ENCODE measurements around the gene GPR42. TPM values are rescaled to one million over a fixed set of nuclear protein-coding genes. Genes with fewer than 3 reads are reported as not detected.

GPR42 gene
- polyA plus RNA-seq, 1 experiment, result not detected

GRCh38 chr19:35349614-35350521, 21.0 kb upstream of the GPR42 start:
- H3K9me3 ChIP-seq (ENCODE audit: control insufficient read depth, insufficient read depth, low read length), result no peaks in the 10 kb centered on the region
- H3K4me3 ChIP-seq (ENCODE audit: low read depth, low read length), result no peak overlapping the region
- no peak for DNase-seq (ENCODE audit: low read depth, low spot score)
- no peak for TF ChIP-seq CTCF (IDR thresholded peaks at IDR 0.05; ENCODE audit: low read depth, low read length)
- peaks cover 12% of the 10 kb centered on the region for H3K27me3 ChIP-seq (ENCODE audit: control insufficient read depth, insufficient read depth, low read length)
- POLR2A ChIA-PET, result no interaction called here
- H3K27ac ChIP-seq (ENCODE audit: low read depth, low read length), result no peak overlapping the region
- CTCF ChIA-PET, result interaction anchor here (1.2 kb wide), 1 partner anchor 118 kb away, joined by 3 read pairs; no protein-coding TSS in a partner anchor

- no peak overlapping the region for H3K4me3 ChIP-seq (ENCODE audit: low read depth, low read length)
- peaks cover 12% of the 10 kb centered on the region for H3K27me3 ChIP-seq (ENCODE audit: control insufficient read depth, insufficient read depth, low read length)
- DNase-seq (ENCODE audit: low read depth, low spot score), result no peak
- no peaks in the 10 kb centered on the region for H3K9me3 ChIP-seq (ENCODE audit: control insufficient read depth, insufficient read depth, low read length)
- TF ChIP-seq CTCF (IDR thresholded peaks at IDR 0.05; ENCODE audit: low read depth, low read length), result no peak
- H3K27ac ChIP-seq (ENCODE audit: low read depth, low read length), result no peak overlapping the region
- POLR2A ChIA-PET, result no interaction called here
- CTCF ChIA-PET, result interaction anchor here (1.2 kb wide), 1 partner anchor 117 kb away, joined by 3 read pairs; no protein-coding TSS in a partner anchor
Observed at GRCh38 chr19:35350591-35350990, 20.3 kb upstream of the GPR42 start.

DNA sequence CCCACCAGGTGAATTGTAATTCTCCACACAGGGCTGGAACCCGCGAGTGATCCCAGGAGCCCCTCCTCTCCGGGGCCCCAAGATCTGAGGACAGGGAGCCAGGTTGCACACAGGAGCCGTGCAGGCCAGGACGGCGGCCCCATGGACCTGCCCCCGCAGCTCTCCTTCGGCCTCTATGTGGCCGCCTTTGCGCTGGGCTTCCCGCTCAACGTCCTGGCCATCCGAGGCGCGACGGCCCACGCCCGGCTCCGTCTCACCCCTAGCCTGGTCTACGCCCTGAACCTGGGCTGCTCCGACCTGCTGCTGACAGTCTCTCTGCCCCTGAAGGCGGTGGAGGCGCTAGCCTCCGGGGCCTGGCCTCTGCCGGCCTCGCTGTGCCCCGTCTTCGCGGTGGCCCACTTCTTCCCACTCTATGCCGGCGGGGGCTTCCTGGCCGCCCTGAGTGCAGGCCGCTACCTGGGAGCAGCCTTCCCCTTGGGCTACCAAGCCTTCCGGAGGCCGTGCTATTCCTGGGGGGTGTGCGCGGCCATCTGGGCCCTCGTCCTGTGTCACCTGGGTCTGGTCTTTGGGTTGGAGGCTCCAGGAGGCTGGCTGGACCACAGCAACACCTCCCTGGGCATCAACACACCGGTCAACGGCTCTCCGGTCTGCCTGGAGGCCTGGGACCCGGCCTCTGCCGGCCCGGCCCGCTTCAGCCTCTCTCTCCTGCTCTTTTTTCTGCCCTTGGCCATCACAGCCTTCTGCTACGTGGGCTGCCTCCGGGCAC, 19.3 kb upstream of the GPR42 start:
- no peak for TF ChIP-seq CTCF (IDR thresholded peaks at IDR 0.05; ENCODE audit: low read depth, low read length)
- ChIA-PET CTCF (interaction anchor here (1.2 to 2.7 kb wide), 2 partner anchors 116 to 144 kb away, joined by 3 to 46 read pairs; no protein-coding TSS in a partner anchor), POLR2A (no interaction called here)
- H3K27ac ChIP-seq (ENCODE audit: low read depth, low read length), result no peak overlapping the region
- H3K9me3 ChIP-seq (ENCODE audit: control insufficient read depth, insufficient read depth, low read length), result no peaks in the 10 kb centered on the region
- no peak for DNase-seq (ENCODE audit: low read depth, low spot score)
- no peak overlapping the region for H3K4me3 ChIP-seq (ENCODE audit: low read depth, low read length)
- H3K27me3 ChIP-seq (ENCODE audit: control insufficient read depth, insufficient read depth, low read length), result peaks cover 12% of the 10 kb centered on the region

DNA sequence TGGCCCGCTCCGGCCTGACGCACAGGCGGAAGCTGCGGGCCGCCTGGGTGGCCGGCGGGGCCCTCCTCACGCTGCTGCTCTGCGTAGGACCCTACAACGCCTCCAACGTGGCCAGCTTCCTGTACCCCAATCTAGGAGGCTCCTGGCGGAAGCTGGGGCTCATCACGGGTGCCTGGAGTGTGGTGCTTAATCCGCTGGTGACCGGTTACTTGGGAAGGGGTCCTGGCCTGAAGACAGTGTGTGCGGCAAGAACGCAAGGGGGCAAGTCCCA, 18.8 kb upstream of the GPR42 start:
- Histone ChIP-seq H3K27me3 (ENCODE audit: control insufficient read depth, insufficient read depth, low read length) (peaks cover 12% of the 10 kb centered on the region), H3K27ac (ENCODE audit: low read depth, low read length) (no peak overlapping the region), H3K4me3 (ENCODE audit: low read depth, low read length) (no peak overlapping the region), H3K9me3 (ENCODE audit: control insufficient read depth, insufficient read depth, low read length) (no peaks in the 10 kb centered on the region)
- no peak for DNase-seq (ENCODE audit: low read depth, low spot score)
- POLR2A ChIA-PET, result no interaction called here
- TF ChIP-seq CTCF (IDR thresholded peaks at IDR 0.05; ENCODE audit: low read depth, low read length), result no peak
- CTCF ChIA-PET, result interaction anchor here (0.6 to 2.7 kb wide), 9 partner anchors 12 to 240 kb away, joined by 3 to 46 read pairs (median 5); partner anchors contain the start of genes DMKN and KRTDAP

Measured in AG04450 (cell line).